K562 (cell line): ENCODE data around the gene NR2F2. TPM values are rescaled to one million over a fixed set of nuclear protein-coding genes. Genes with fewer than 3 reads are reported as not detected.

Experiments used
- MAFK ChIP-seq: IDR thresholded peaks from 2 replicates; pipeline ENCODE4 v1.6.1; 2011; ENCODE audit warnings: low read length, improper control_type of control experiment
- SAFB2 ChIP-seq: fragments of 200-400 bp; formaldehyde crosslinking; IDR thresholded peaks from 2 replicates; pipeline ENCODE4 v1.6.1; 2018; ENCODE audit warnings: borderline replicate concordance, low read length, low read depth, moderate library complexity; ENCODE audit not compliant: severe bottlenecking
- ZNF224 ChIP-seq: sonication (generic); formaldehyde crosslinking; IDR thresholded peaks from 2 replicates; pipeline ENCODE4 v1.8.0; 2022; ENCODE audit warnings: mild to moderate bottlenecking, missing genetic modification reagents
- ZNF384 ChIP-seq: IDR thresholded peaks from 2 replicates; pipeline ENCODE4 v1.6.1; 2012; ENCODE audit warnings: low read depth, low read length, improper control_type of control experiment
- polyA plus RNA-seq, 8 experiments: library from polyadenylated mRNA; depleted of rRNA in 4 of 8; stranded (reverse) in 5 of 8; unstranded in 3 of 8; fragments of >200 nt; fragmentation: Nextera tagmentation in 2 of 8; fragmentation: Illumina TruSeq in 1 of 8; extraction: Ambion mirVana in 2 of 8; extraction: Trizol in 1 of 8; gene quantifications; 2 replicates each; pipeline versions ENCODE4 v1.2.1 to v1.2.3, GENCODE V29; 2011 to 2014; ENCODE audit warnings: inconsistent platforms in 1 of 8, missing spikeins in 1 of 8
- total RNA-seq, 7 experiments: library from RNA; depleted of rRNA in 6 of 7; stranded (reverse); fragments of >200 nt in 6 of 7; fragmentation: Illumina TruSeq in 2 of 7; extraction: Trizol in 2 of 7; gene quantifications; 2 replicates each; pipeline versions ENCODE4 v1.2.1 to v1.2.3, GENCODE V29; 2011 to 2021; ENCODE audit warnings: low replicate concordance in 1 of 7
- TF ChIP-seq, protein P1 (sequence below), 3 experiments: IDR thresholded peaks in 2 of 3; conservative IDR thresholded peaks in 1 of 3; 2 replicates each; pipeline ENCODE4 v1.5.1; 2011 to 2012; ENCODE audit warnings: low read length in 3 of 3, mild to moderate bottlenecking in 3 of 3, control low read depth in 2 of 3, improper control_type of control experiment in 1 of 3, inconsistent platforms in 1 of 3, low read depth in 1 of 3, mixed read lengths in 1 of 3, moderate library complexity in 1 of 3; ENCODE audit not compliant: insufficient read depth in 2 of 3
- TF ChIP-seq, protein P2 (sequence below): sonication (generic); formaldehyde crosslinking; IDR thresholded peaks from 2 replicates; pipeline ENCODE4 v1.8.1; 2023; ENCODE audit warnings: mild to moderate bottlenecking, missing genetic modification reagents

Gene NR2F2
- total and polyA plus RNA-seq, 9 of the 15 experiments (the other 6 are each of a cell fraction or from before 2014, with no cell fraction given) = 6.0 to 51.8 (median 11.1) TPM

DNA sequence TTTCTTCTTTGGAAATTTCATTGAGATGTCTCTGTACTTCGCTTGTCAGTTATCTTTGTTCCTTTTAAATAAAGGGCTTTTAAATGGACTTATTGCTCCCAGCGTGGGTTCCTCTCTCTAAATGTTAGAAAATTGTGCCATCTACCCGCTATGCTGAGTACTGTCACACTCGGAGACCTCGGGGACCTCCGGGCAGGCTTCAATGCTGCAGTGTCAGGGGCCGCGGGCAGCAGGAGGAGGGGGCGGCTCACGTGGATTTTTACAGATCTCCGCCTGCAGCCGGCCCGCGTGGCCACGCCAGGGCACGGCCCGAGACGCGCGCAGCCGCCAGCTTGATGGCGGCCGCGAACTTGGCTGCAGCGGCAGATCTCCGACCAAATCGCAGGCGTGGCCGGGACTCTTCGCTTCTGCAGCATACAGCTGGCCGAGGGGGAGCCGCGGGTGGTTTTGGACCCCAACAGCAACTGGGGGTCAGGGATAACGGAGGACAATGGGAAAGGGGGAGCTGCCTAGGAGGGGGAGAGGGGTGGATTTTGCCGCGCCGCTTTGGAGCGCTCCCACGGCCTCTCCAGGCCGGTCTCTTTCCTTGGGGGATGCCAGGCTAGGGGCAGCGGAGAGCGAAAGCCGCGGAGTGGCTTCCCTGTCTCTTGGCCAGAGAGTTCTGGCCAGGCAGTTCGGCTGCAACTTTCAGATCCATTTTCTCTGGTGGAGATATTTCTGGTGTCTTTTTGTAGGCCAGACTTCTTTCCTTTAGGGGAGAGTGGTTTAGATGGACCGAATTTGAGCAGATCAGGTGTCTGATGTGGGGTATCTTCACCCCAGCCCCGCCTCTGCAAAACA, 15.3 kb downstream of the NR2F2 start (continued):
- TF ChIP-seq, protein P1, sequence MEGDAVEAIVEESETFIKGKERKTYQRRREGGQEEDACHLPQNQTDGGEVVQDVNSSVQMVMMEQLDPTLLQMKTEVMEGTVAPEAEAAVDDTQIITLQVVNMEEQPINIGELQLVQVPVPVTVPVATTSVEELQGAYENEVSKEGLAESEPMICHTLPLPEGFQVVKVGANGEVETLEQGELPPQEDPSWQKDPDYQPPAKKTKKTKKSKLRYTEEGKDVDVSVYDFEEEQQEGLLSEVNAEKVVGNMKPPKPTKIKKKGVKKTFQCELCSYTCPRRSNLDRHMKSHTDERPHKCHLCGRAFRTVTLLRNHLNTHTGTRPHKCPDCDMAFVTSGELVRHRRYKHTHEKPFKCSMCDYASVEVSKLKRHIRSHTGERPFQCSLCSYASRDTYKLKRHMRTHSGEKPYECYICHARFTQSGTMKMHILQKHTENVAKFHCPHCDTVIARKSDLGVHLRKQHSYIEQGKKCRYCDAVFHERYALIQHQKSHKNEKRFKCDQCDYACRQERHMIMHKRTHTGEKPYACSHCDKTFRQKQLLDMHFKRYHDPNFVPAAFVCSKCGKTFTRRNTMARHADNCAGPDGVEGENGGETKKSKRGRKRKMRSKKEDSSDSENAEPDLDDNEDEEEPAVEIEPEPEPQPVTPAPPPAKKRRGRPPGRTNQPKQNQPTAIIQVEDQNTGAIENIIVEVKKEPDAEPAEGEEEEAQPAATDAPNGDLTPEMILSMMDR (IDR thresholded peaks at IDR 0.05 in 2 of 3, conservative IDR thresholded peaks at IDR 0.05 in 1 of 3; ENCODE audit: insufficient read depth in 2 of 3, low read depth in 1 of 3, low read length in 3 of 3) = 0 out of 6 replicates have a peak, but pooled peaks of 1 of the 3 experiments have one; percentile 8
- TF ChIP-seq ZNF384 = no peak
- TF ChIP-seq SAFB2 = no peak
- no peak for TF ChIP-seq MAFK
- TF ChIP-seq ZNF224 (CRISPR knock-in tag) = no peak
- TF ChIP-seq, protein P2, sequence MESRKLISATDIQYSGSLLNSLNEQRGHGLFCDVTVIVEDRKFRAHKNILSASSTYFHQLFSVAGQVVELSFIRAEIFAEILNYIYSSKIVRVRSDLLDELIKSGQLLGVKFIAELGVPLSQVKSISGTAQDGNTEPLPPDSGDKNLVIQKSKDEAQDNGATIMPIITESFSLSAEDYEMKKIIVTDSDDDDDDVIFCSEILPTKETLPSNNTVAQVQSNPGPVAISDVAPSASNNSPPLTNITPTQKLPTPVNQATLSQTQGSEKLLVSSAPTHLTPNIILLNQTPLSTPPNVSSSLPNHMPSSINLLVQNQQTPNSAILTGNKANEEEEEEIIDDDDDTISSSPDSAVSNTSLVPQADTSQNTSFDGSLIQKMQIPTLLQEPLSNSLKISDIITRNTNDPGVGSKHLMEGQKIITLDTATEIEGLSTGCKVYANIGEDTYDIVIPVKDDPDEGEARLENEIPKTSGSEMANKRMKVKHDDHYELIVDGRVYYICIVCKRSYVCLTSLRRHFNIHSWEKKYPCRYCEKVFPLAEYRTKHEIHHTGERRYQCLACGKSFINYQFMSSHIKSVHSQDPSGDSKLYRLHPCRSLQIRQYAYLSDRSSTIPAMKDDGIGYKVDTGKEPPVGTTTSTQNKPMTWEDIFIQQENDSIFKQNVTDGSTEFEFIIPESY (CRISPR knock-in tag) = peak; percentile 89
